ENCODE measurements around the gene ZDHHC5.

ZDHHC5 gene

GRCh38 chr11:57638811-57639320 lies 29.0 kb upstream of the ZDHHC5 start:
- H3K27ac ChIP-seq = no peak overlapping the region
- TF ChIP-seq CTCF (IDR thresholded peaks at IDR 0.05) = no peak
- no peak for TF ChIP-seq ZFX (IDR thresholded peaks at IDR 0.05; ENCODE audit: borderline replicate concordance)

- TF ChIP-seq ZFX (IDR thresholded peaks at IDR 0.05; ENCODE audit: borderline replicate concordance) (no peak), CTCF (IDR thresholded peaks at IDR 0.05) (no peak)
- no peak overlapping the region for H3K27ac ChIP-seq
Measured at GRCh38 chr11:57639321-57640067, 28.4 kb upstream of the ZDHHC5 start.

GRCh38 chr11:57640068-57640800 lies 27.7 kb upstream of the ZDHHC5 start:
- H3K27ac ChIP-seq = no peak overlapping the region
- TF ChIP-seq CTCF (IDR thresholded peaks at IDR 0.05) = no peak
- no peak for TF ChIP-seq ZFX (IDR thresholded peaks at IDR 0.05; ENCODE audit: borderline replicate concordance)

- TF ChIP-seq CTCF (IDR thresholded peaks at IDR 0.05) (peak; percentile 73), ZFX (IDR thresholded peaks at IDR 0.05; ENCODE audit: borderline replicate concordance) (no peak)
- no peak overlapping the region for H3K27ac ChIP-seq
Measured at GRCh38 chr11:57641011-57641807, 26.7 kb upstream of the ZDHHC5 start.

- no peak overlapping the region for H3K27ac ChIP-seq
Measured at GRCh38 chr11:57643802-57644201, 24.1 kb upstream of the ZDHHC5 start.

More at GRCh38 chr11:57643802-57644201, 24.1 kb upstream of the ZDHHC5 start:
- no peak for TF ChIP-seq ZFX (IDR thresholded peaks at IDR 0.05; ENCODE audit: borderline replicate concordance)
- TF ChIP-seq CTCF (IDR thresholded peaks at IDR 0.05) = no peak
